Measurements from ENCODE around the gene PPP1R12A.
"Not testable (repeated sequence)": the region's sequence is repeated elsewhere in the genome, so short reads cannot be mapped to it uniquely, and the experiment has no call there.

PPP1R12A gene

GRCh38 chr12:79935021-79935623 lies at the start of gene PPP1R12A:
Gene PPP1R12A (minus strand): TSS chr12:79935097. CDS start chr12:79934931, 166 bp downstream.
- DNase-seq: peak; percentile 98

- no peak for DNase-seq
Measured at GRCh38 chr12:79983986-79984620, 49.2 kb upstream of the PPP1R12A start.

- DNase-seq: no peak
Measured at GRCh38 chr12:79983492-79983891, 48.6 kb upstream of the PPP1R12A start.

GRCh38 chr12:79982086-79983062 lies 47.5 kb upstream of the PPP1R12A start:
- DNase-seq: no peak

- DNase-seq: no peak
Measured at GRCh38 chr12:79978692-79979091, 43.8 kb upstream of the PPP1R12A start.

- not testable (repeated sequence) for DNase-seq
Measured at GRCh38 chr12:79977856-79978460, 43.1 kb upstream of the PPP1R12A start.

GRCh38 chr12:79975143-79975542 lies 40.2 kb upstream of the PPP1R12A start:
- no peak for DNase-seq

- DNase-seq: peak; percentile 32
Measured at GRCh38 chr12:79973801-79974200, 38.9 kb upstream of the PPP1R12A start.

- DNase-seq: no peak
Measured at GRCh38 chr12:79964100-79964627, 29.3 kb upstream of the PPP1R12A start.

GRCh38 chr12:79961411-79961810 lies 26.5 kb upstream of the PPP1R12A start:
- no peak for DNase-seq

- no peak for DNase-seq
Measured at GRCh38 chr12:79959484-79959883, 24.6 kb upstream of the PPP1R12A start.

GRCh38 chr12:79956896-79957295 lies 22.0 kb upstream of the PPP1R12A start:
- DNase-seq: no peak

- no peak for DNase-seq
Measured at GRCh38 chr12:79955561-79955960, 20.7 kb upstream of the PPP1R12A start.

- no peak for DNase-seq
Measured at GRCh38 chr12:79954037-79954610, 19.2 kb upstream of the PPP1R12A start.

- DNase-seq: no peak
Measured at GRCh38 chr12:79949098-79949497, 14.2 kb upstream of the PPP1R12A start.

- DNase-seq: no peak
Measured at GRCh38 chr12:79945433-79945832, 10.5 kb upstream of the PPP1R12A start.

GRCh38 chr12:79944565-79944964 lies 9.7 kb upstream of the PPP1R12A start:
- DNase-seq: no peak

GRCh38 chr12:79942846-79943245 lies 7.9 kb upstream of the PPP1R12A start:
- not testable (repeated sequence) for DNase-seq

- DNase-seq: no peak
Measured at GRCh38 chr12:79939728-79940310, 4.9 kb upstream of the PPP1R12A start.

GRCh38 chr12:79938843-79939242 lies 3.9 kb upstream of the PPP1R12A start:
- DNase-seq: no peak

- DNase-seq: no peak
Measured at GRCh38 chr12:79936670-79937069, 1.8 kb upstream of the PPP1R12A start.

Measured in NCI-H2171 treated with DMSO at 0.1 percent for 48 hours (cell line).